ENCODE data around the gene MMADHC.

- TF ChIP-seq CTCF (IDR thresholded peaks at IDR 0.05; ENCODE audit: insufficient read depth, low read depth, low read length) (no peak), EZH2 (IDR thresholded peaks at IDR 0.05; ENCODE audit: insufficient read depth, low read length) (no peak)
These were observed 37.7 kb upstream of the MMADHC start for GRCh38 chr2:149625271-149625670.

Measured in astrocyte (in vitro differentiated cells and primary cell).